Neural progenitor cell (in vitro differentiated cells): ENCODE data around the gene AK5. TPM values are rescaled to one million over a fixed set of nuclear protein-coding genes. Genes with fewer than 3 reads are reported as not detected.

Source experiments
- DNase-seq: peaks from one replicate; pipeline ENCODE4 v3.0.0-alpha.2; 2016; ENCODE audit warnings: low spot score
- H2AFZ ChIP-seq: fragments of 200-600 bp; sonication (generic); replicated peaks from 2 replicates; pipeline ENCODE4 v1.6.1; 2016; ENCODE audit warnings: antibody characterized with exemption
- H3F3A ChIP-seq: fragments of 200-600 bp; sonication (generic); 2 replicates; pipeline ENCODE4 v1.6.1; 2016; ENCODE audit warnings: antibody characterized with exemption, low read depth
- H3K27ac ChIP-seq: fragments of 200-600 bp; sonication (generic); 2 replicates; pipeline ENCODE4 v1.5.1; 2016; ENCODE audit warnings: mild to moderate bottlenecking
- H3K27me3 ChIP-seq: fragments of 200-600 bp; sonication (generic); 2 replicates; pipeline ENCODE4 v1.6.1; 2016; ENCODE audit warnings: mild to moderate bottlenecking, moderate library complexity
- H3K36me3 ChIP-seq: fragments of 200-600 bp; sonication (generic); 2 replicates; pipeline ENCODE4 v1.5.1; 2016
- H3K4me1 ChIP-seq: fragments of 200-600 bp; sonication (generic); 2 replicates; pipeline ENCODE4 v1.6.1; 2016; ENCODE audit warnings: mixed run types
- H3K4me2 ChIP-seq: fragments of 200-600 bp; sonication (generic); 2 replicates; pipeline ENCODE4 v1.6.1; 2016
- H3K4me3 ChIP-seq: fragments of 200-600 bp; sonication (generic); 2 replicates; pipeline ENCODE4 v1.5.1; 2016
- H3K79me2 ChIP-seq: fragments of 200-600 bp; sonication (generic); 2 replicates; pipeline ENCODE4 v1.6.1; 2016; ENCODE audit warnings: low read depth
- H3K9ac ChIP-seq: fragments of 200-600 bp; sonication (generic); 2 replicates; pipeline ENCODE4 v1.6.1; 2016
- H3K9me3 ChIP-seq: fragments of 200-600 bp; sonication (generic); 2 replicates; pipeline ENCODE4 v1.5.1; 2016; ENCODE audit warnings: low read depth
- H4K20me1 ChIP-seq: fragments of 200-600 bp; sonication (generic); 2 replicates; pipeline ENCODE4 v1.6.1; 2016; ENCODE audit warnings: low read depth
- H3K27ac Mint-ChIP-seq: 3 replicates; pipeline ENCODE4 v1.8.0; 2021; ENCODE audit warnings: mixed read lengths
- H3K27me3 Mint-ChIP-seq: 2 replicates; pipeline ENCODE4 v1.8.0; 2022; ENCODE audit warnings: low read depth, mild to moderate bottlenecking, inconsistent platforms, moderate library complexity, mixed read lengths; ENCODE audit not compliant: insufficient read depth
- H3K36me3 Mint-ChIP-seq: 3 replicates; pipeline ENCODE4 v1.8.0; 2021; ENCODE audit warnings: mixed read lengths
- H3K4me1 Mint-ChIP-seq: 3 replicates; pipeline ENCODE4 v1.8.0; 2021; ENCODE audit warnings: mixed read lengths
- H3K4me3 Mint-ChIP-seq: 3 replicates; pipeline ENCODE4 v1.8.0; 2021; ENCODE audit warnings: mild to moderate bottlenecking, moderate library complexity, mixed read lengths
- H3K9me3 Mint-ChIP-seq: 3 replicates; pipeline ENCODE4 v1.8.0; 2020; ENCODE audit warnings: mixed read lengths
- EZH2 ChIP-seq: fragments of 200-600 bp; sonication (generic); IDR thresholded peaks from 2 replicates; pipeline ENCODE4 v1.6.1; 2017; ENCODE audit warnings: antibody characterized with exemption, mild to moderate bottlenecking, moderate library complexity
- EZH2phosphoT487 ChIP-seq: fragments of 200-600 bp; sonication (generic); IDR thresholded peaks from 2 replicates; pipeline ENCODE4 v1.6.1; 2017; ENCODE audit warnings: antibody characterized with exemption
- total RNA-seq: library from RNA; depleted of rRNA; stranded (reverse); fragments of >200 nt; gene quantifications from 2 replicates; pipeline ENCODE4 v1.2.3, GENCODE V29; 2015; ENCODE audit warnings: low replicate concordance
- TF ChIP-seq, protein P1 (sequence below): fragments of 200-600 bp; sonication (generic); IDR thresholded peaks from 2 replicates; pipeline ENCODE4 v1.5.1; 2017; ENCODE audit warnings: antibody characterized with exemption, mild to moderate bottlenecking

The AK5 gene
- total RNA-seq, 1 donor from 2014 or later: 1.8 TPM

DNA sequence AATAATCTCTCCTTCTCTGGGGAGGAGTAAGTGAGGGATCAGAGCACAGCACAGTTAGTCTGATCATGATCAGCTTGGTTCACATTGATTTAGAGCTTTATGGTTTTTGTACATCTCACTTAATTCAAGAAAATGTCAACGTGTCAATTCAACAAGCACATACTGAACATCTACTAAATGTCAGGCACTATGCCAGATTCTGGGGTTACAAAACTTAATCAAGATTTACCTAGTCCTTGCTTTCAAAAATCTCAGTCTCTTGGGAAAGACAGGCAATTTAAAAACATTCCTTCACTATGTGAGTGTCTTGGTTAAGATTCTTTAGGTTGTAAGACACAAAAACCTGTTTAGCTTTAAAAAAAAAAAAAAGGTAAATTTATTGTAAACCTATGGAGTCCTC is 181.4 kb downstream of the AK5 start:
- Histone ChIP-seq H3K27ac (no peak overlapping the region), H3K4me2 (no peak overlapping the region), H3K4me1 (no peaks in the 10 kb centered on the region), H3K4me3 (no peak overlapping the region), H3K79me2 (no peaks in the 10 kb centered on the region), H3F3A (no peaks in the 10 kb centered on the region), H4K20me1 (no peaks in the 10 kb centered on the region), H3K36me3 (no peaks in the 10 kb centered on the region), H2AFZ (no peak overlapping the region), H3K9me3 (no peaks in the 10 kb centered on the region), H3K9ac (no peak overlapping the region), H3K27me3 (no peaks in the 10 kb centered on the region)
- Mint-ChIP-seq H3K36me3 (no peaks in the 10 kb centered on the region), H3K27ac (no peak overlapping the region), H3K27me3 (no peaks in the 10 kb centered on the region), H3K4me3 (no peak overlapping the region), H3K9me3 (no peaks in the 10 kb centered on the region), H3K4me1 (no peaks in the 10 kb centered on the region)
- no peak for DNase-seq
- TF ChIP-seq EZH2phosphoT487 (no peak), EZH2 (no peak)
- TF ChIP-seq, protein P1, sequence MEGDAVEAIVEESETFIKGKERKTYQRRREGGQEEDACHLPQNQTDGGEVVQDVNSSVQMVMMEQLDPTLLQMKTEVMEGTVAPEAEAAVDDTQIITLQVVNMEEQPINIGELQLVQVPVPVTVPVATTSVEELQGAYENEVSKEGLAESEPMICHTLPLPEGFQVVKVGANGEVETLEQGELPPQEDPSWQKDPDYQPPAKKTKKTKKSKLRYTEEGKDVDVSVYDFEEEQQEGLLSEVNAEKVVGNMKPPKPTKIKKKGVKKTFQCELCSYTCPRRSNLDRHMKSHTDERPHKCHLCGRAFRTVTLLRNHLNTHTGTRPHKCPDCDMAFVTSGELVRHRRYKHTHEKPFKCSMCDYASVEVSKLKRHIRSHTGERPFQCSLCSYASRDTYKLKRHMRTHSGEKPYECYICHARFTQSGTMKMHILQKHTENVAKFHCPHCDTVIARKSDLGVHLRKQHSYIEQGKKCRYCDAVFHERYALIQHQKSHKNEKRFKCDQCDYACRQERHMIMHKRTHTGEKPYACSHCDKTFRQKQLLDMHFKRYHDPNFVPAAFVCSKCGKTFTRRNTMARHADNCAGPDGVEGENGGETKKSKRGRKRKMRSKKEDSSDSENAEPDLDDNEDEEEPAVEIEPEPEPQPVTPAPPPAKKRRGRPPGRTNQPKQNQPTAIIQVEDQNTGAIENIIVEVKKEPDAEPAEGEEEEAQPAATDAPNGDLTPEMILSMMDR: no peak

DNA sequence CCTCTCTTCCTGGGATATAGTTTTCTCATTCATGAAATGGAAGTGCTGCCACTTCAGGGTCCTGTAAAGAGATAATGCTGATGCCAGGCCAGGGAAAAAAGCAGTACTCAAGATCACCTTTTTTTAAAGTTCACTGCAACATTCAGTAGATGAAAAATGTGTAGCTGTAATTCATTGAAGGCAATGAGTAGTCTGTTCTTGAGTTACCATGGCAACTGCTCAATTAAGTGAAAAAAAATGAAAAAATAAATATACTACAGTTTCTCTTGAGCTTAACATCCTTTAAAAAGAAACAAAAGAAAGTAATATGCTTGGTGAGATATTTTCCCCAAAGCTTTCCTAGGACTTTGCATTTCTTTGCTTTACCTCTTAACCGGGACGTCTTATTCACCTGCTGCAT is 183.3 kb downstream of the AK5 start:
- Mint-ChIP-seq H3K36me3 (no peaks in the 10 kb centered on the region), H3K4me3 (no peak overlapping the region), H3K4me1 (no peaks in the 10 kb centered on the region), H3K9me3 (no peaks in the 10 kb centered on the region), H3K27ac (no peak overlapping the region), H3K27me3 (no peaks in the 10 kb centered on the region)
- Histone ChIP-seq H3K27ac (no peak overlapping the region), H4K20me1 (no peaks in the 10 kb centered on the region), H3F3A (no peaks in the 10 kb centered on the region), H3K4me2 (no peak overlapping the region), H3K36me3 (no peaks in the 10 kb centered on the region), H3K4me3 (no peak overlapping the region), H3K9ac (no peak overlapping the region), H3K27me3 (no peaks in the 10 kb centered on the region), H3K9me3 (no peaks in the 10 kb centered on the region), H3K4me1 (no peaks in the 10 kb centered on the region), H3K79me2 (no peaks in the 10 kb centered on the region), H2AFZ (no peak overlapping the region)
- DNase-seq: no peak
- TF ChIP-seq, protein P1: no peak
- TF ChIP-seq EZH2 (no peak), EZH2phosphoT487 (no peak)

DNA sequence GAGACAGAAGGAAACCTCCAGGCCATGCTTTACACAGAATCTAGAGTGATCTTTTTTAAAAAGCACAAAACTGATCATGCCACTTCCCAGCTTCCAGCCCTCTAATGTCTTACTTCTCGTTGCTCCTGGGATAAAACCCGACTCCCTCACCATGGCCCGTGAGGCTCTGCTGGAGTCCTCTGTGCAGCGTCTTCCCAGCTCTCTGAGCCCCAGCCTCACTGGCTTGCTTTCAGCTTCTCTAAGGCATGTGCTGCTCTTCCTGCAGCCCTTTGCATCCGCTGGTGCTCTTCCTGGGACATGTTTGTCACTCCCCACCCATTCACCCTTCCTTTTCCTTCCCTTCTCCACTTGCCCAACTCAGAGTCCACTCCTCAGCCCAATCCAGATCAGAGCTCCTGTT is 184.1 kb downstream of the AK5 start:
- Histone ChIP-seq H3K9me3 (no peaks in the 10 kb centered on the region), H3K4me3 (no peak overlapping the region), H3K27ac (no peak overlapping the region), H2AFZ (peak overlapping the region; percentile 39), H3K27me3 (no peaks in the 10 kb centered on the region), H3K36me3 (no peaks in the 10 kb centered on the region), H3K4me1 (no peaks in the 10 kb centered on the region), H4K20me1 (no peaks in the 10 kb centered on the region), H3F3A (no peaks in the 10 kb centered on the region), H3K4me2 (no peak overlapping the region), H3K79me2 (no peaks in the 10 kb centered on the region), H3K9ac (no peak overlapping the region)
- H3K9me3 Mint-ChIP-seq: no peaks in the 10 kb centered on the region
- H3K36me3 Mint-ChIP-seq: no peaks in the 10 kb centered on the region
- H3K27ac Mint-ChIP-seq: peak overlapping the region; percentile 0
- DNase-seq: no peak
- no peaks in the 10 kb centered on the region for H3K4me1 Mint-ChIP-seq
- TF ChIP-seq EZH2phosphoT487: no peak
- TF ChIP-seq, protein P1: no peak
- no peak for TF ChIP-seq EZH2
- H3K4me3 Mint-ChIP-seq: no peak overlapping the region
- H3K27me3 Mint-ChIP-seq: no peaks in the 10 kb centered on the region
